HepG2 (cell line): ENCODE measurements around the gene B3GNT7. TPM values are rescaled to one million over a fixed set of nuclear protein-coding genes. Genes with fewer than 3 reads are reported as not detected.

Experiments used
- ATAC-seq: fragments of 200-7000 bp; cut with Tn5 transposase; 3 replicates; pipeline ENCODE4 v1.9.1; 2020; ENCODE audit warnings: mild to moderate bottlenecking, moderate library complexity
- BruUV-seq: library from RNA; stranded (reverse); fragments of 400-500 nt; replicated peaks from 2 replicates; lab custom pipeline; 2021; lab: Mats Ljungman, UMichigan
- CTCF ChIA-PET: fragments of 300-600 bp; formaldehyde crosslinking; extraction: SDS; loops from one replicate; lab custom pipeline; 2021; ENCODE audit warnings: low total read pairs, inconsistent platforms, low intra/inter-chr PET ratio; lab: Yijun Ruan, JAX
- POLR2A ChIA-PET: fragments of 350-600 bp; sonication (Branson Sonifier 250); formaldehyde crosslinking; loops from one replicate; lab custom pipeline; 2020; ENCODE audit warnings: antibody characterized with exemption, inconsistent platforms; lab: Yijun Ruan, JAX
- DNase-seq: peaks from one replicate; pipeline ENCODE4 v3.0.0-alpha.2; 2015; ENCODE audit warnings: low spot score
- FAIRE-seq: peaks from 3 replicates; lab custom pipeline; 2011; peaks lifted over from hg19 to GRCh38; lab: Jason Lieb, UNC
- H2AFZ ChIP-seq: one replicate; pipeline ENCODE4 v1.6.1; 2011; ENCODE audit warnings: low read length, inconsistent platforms
- H3K27ac ChIP-seq: fragments of 300-600 bp; 3 replicates; pipeline ENCODE4 v1.8.0; 2011; ENCODE audit warnings: mixed run types, mild to moderate bottlenecking, mixed read lengths, low read length, inconsistent platforms; ENCODE audit not compliant: insufficient read depth; ENCODE audit errors: extremely low read length
- H3K27me3 ChIP-seq, 2 experiments: fragments of 200-600 bp in 1 of 2; 2 replicates in 1 of 2; 3 replicates in 1 of 2; pipeline versions ENCODE4 v1.6.0 to v1.8.0; 2011; ENCODE audit warnings: low read length in 2 of 2, mild to moderate bottlenecking in 2 of 2, moderate library complexity in 2 of 2, inconsistent platforms in 1 of 2; ENCODE audit not compliant: insufficient read depth in 2 of 2, control insufficient read depth in 1 of 2
- H3K36me3 ChIP-seq, 2 experiments: fragments of 200-600 bp in 1 of 2; replicated peaks in 1 of 2; 2 replicates in 1 of 2; 3 replicates in 1 of 2; pipeline versions ENCODE4 v1.5.1 to v1.8.0; 2011; ENCODE audit warnings: low read length in 2 of 2, inconsistent platforms in 1 of 2; ENCODE audit not compliant: insufficient read depth in 2 of 2, control insufficient read depth in 1 of 2
- H3K4me1 ChIP-seq: 2 replicates; pipeline ENCODE4 v1.5.1; 2012; ENCODE audit warnings: low read length, inconsistent platforms; ENCODE audit not compliant: insufficient read depth
- H3K4me2 ChIP-seq: 2 replicates; pipeline ENCODE4 v1.6.0; 2011; ENCODE audit warnings: low read depth, low read length, inconsistent platforms
- H3K4me3 ChIP-seq, 3 experiments: fragments of 200-600 bp in 1 of 3; sonication (generic), shearing (Covaris generic) in 1 of 3; replicated peaks in 1 of 3; 2 replicates each; pipeline ENCODE4 v1.5.1; 2011 to 2016; ENCODE audit warnings: low read length in 3 of 3, inconsistent platforms in 2 of 3, low read depth in 2 of 3, mild to moderate bottlenecking in 2 of 3, control low read depth in 1 of 3, mixed read lengths in 1 of 3; ENCODE audit not compliant: insufficient read depth in 1 of 3
- H3K79me2 ChIP-seq: one replicate; pipeline ENCODE4 v1.6.1; 2011; ENCODE audit warnings: low read length, inconsistent platforms; ENCODE audit not compliant: insufficient read depth
- H3K9ac ChIP-seq: 2 replicates; pipeline ENCODE4 v1.6.0; 2011; ENCODE audit warnings: mild to moderate bottlenecking, low read depth, low read length, inconsistent platforms; ENCODE audit not compliant: insufficient read depth
- H3K9me3 ChIP-seq: 2 replicates; pipeline ENCODE4 v1.5.1; 2012; ENCODE audit warnings: mild to moderate bottlenecking, low read length
- H4K20me1 ChIP-seq: 2 replicates; pipeline ENCODE4 v1.6.0; 2011; ENCODE audit warnings: inconsistent platforms, mild to moderate bottlenecking, low read length, moderate library complexity; ENCODE audit not compliant: insufficient read depth
- CTCF ChIP-seq: sonication (generic); formaldehyde crosslinking; IDR thresholded peaks from 2 replicates; pipeline ENCODE4 v1.5.0; 2020; ENCODE audit warnings: mild to moderate bottlenecking, missing genetic modification reagents, moderate library complexity
- SETDB1 ChIP-seq: sonication (generic); formaldehyde crosslinking; IDR thresholded peaks from 2 replicates; pipeline ENCODE4 v1.5.1; 2020; ENCODE audit warnings: missing genetic modification reagents, mild to moderate bottlenecking, borderline replicate concordance
- ZC3H13 ChIP-seq: sonication (generic); formaldehyde crosslinking; IDR thresholded peaks from 2 replicates; pipeline ENCODE4 v1.8.1; 2023; ENCODE audit warnings: mild to moderate bottlenecking, missing genetic modification reagents, moderate library complexity
- ZNF280B ChIP-seq: sonication (generic); formaldehyde crosslinking; IDR thresholded peaks from 2 replicates; pipeline ENCODE4 v1.5.0; 2020; ENCODE audit warnings: missing genetic modification reagents, mild to moderate bottlenecking, borderline replicate concordance
- WGBS: methylation state at CpG from one replicate; pipeline ENCODE4 v1.1.6; 2017; ENCODE audit warnings: low lambda C conversion rate; 5-methylcytosine and 5-hydroxymethylcytosine counted together
- in situ Hi-C: cut with HindIII; loops from 2 replicates; pipeline ENCODE4 v1.10.0; 2017; ENCODE audit warnings: low pct_unique_long_range_greater_than_20kb; ENCODE audit not compliant: extremely low pct_ligation_motif_present
- intact Hi-C: fragments of 100-400 bp; cut with micrococcal nuclease; formaldehyde crosslinking; loops from one replicate; pipeline ENCODE4 v1.10.0; 2022; ENCODE audit not compliant: unreplicated experiment
- polyA plus RNA-seq, 8 experiments: library from polyadenylated mRNA; depleted of rRNA in 3 of 8; stranded (reverse) in 7 of 8; unstranded in 1 of 8; fragments of >200 nt; fragmentation: Illumina TruSeq in 4 of 8; extraction: Trizol in 4 of 8; gene quantifications; 2 replicates each; pipeline versions ENCODE4 v1.2.1 to v1.2.3, GENCODE V29; 2011 to 2016; ENCODE audit warnings: low read depth in 4 of 8, missing spikeins in 1 of 8, mixed read lengths in 1 of 8; ENCODE audit not compliant: insufficient read depth in 1 of 8
- total RNA-seq, 5 experiments: library from RNA; depleted of rRNA; stranded (reverse); fragments of >200 nt; fragmentation: Illumina TruSeq; extraction: Trizol; gene quantifications; 2 replicates each; pipeline ENCODE4 v1.2.3, GENCODE V29; 2016; ENCODE audit warnings: low read depth in 1 of 5

B3GNT7 gene
- total and polyA plus RNA-seq, 2 of the 13 experiments (the other 11 are each of a cell fraction or from before 2014, with no cell fraction given) = 0.04 to 0.24 TPM

- in situ Hi-C loops (loop anchor here (5.0 to 10.0 kb wide), 3 partner anchors 113 to 306 kb away; no protein-coding TSS in a partner anchor), intact Hi-C loops (loop anchor here (5.0 kb wide), 2 partner anchors 163 to 308 kb away; no protein-coding TSS in a partner anchor)
- 53% methylated on average over 6 of the region's 6 CpGs for WGBS
- no peak overlapping the region for H2AFZ ChIP-seq
- BruUV-seq = no TSS peak
- ATAC-seq (no peak), DNase-seq (no peak), FAIRE-seq (no peak)
- H3K79me2 ChIP-seq = no peaks in the 10 kb centered on the region
- no peak overlapping the region for H3K27ac ChIP-seq
- TF ChIP-seq SETDB1 (CRISPR knock-in tag) = peak; percentile 94; the same call in 1 of the 2 replicates
- no peak for TF ChIP-seq ZC3H13 (CRISPR knock-in tag)
- peak; percentile 46 for TF ChIP-seq CTCF
- TF ChIP-seq ZNF280B (CRISPR knock-in tag) = peak; percentile 76; the same call in 1 of the 2 replicates
- TF ChIP-seq, all 625 proteins: peak for 3
- Histone ChIP-seq H3K36me3 (no peaks in the 10 kb centered on the region), H3K4me3 (no peak overlapping the region), H3K27me3 (peaks cover 0 to 9% of the 10 kb centered on the region in 2 experiments; a peak in 3 of 5 replicates), H3K4me2 (no peak overlapping the region), H3K9me3 (peaks cover 11% of the 10 kb centered on the region), H3K9ac (no peak overlapping the region), H4K20me1 (no peaks in the 10 kb centered on the region), H3K4me1 (peaks cover 42% of the 10 kb centered on the region)
- ChIA-PET POLR2A (interaction anchor here (1.6 kb wide), 1 partner anchor 54 kb away, joined by 5 read pairs; the partner anchor contains the start of gene NCL), CTCF (interaction anchor here (4.2 kb wide), 1 partner anchor 114 kb away, joined by 45 read pairs; no protein-coding TSS in a partner anchor)
Measured at GRCh38 chr2:231410293-231411004, 14.9 kb downstream of the B3GNT7 start.
